HepG2 (cell line): ENCODE measurements around the gene GRM2. TPM values are rescaled to one million over a fixed set of nuclear protein-coding genes. Genes with fewer than 3 reads are reported as not detected.

ENCODE experiments used
- ATAC-seq: fragments of 200-7000 bp; cut with Tn5 transposase; 3 replicates; pipeline ENCODE4 v1.9.1; 2020; ENCODE audit warnings: mild to moderate bottlenecking, moderate library complexity
- BruUV-seq: library from RNA; stranded (reverse); fragments of 400-500 nt; replicated peaks from 2 replicates; lab custom pipeline; 2021; lab: Mats Ljungman, UMichigan
- CTCF ChIA-PET: fragments of 300-600 bp; formaldehyde crosslinking; extraction: SDS; loops from one replicate; lab custom pipeline; 2021; ENCODE audit warnings: low total read pairs, inconsistent platforms, low intra/inter-chr PET ratio; lab: Yijun Ruan, JAX
- POLR2A ChIA-PET: fragments of 350-600 bp; sonication (Branson Sonifier 250); formaldehyde crosslinking; loops from one replicate; lab custom pipeline; 2020; ENCODE audit warnings: antibody characterized with exemption, inconsistent platforms; lab: Yijun Ruan, JAX
- DNase-seq: peaks from one replicate; pipeline ENCODE4 v3.0.0-alpha.2; 2015; ENCODE audit warnings: low spot score
- FAIRE-seq: peaks from 3 replicates; lab custom pipeline; 2011; peaks lifted over from hg19 to GRCh38; lab: Jason Lieb, UNC
- H2AFZ ChIP-seq: one replicate; pipeline ENCODE4 v1.6.1; 2011; ENCODE audit warnings: low read length, inconsistent platforms
- H3K27ac ChIP-seq: fragments of 300-600 bp; 3 replicates; pipeline ENCODE4 v1.8.0; 2011; ENCODE audit warnings: mixed run types, mild to moderate bottlenecking, mixed read lengths, low read length, inconsistent platforms; ENCODE audit not compliant: insufficient read depth; ENCODE audit errors: extremely low read length
- H3K27me3 ChIP-seq, 2 experiments: fragments of 200-600 bp in 1 of 2; 2 replicates in 1 of 2; 3 replicates in 1 of 2; pipeline versions ENCODE4 v1.6.0 to v1.8.0; 2011; ENCODE audit warnings: low read length in 2 of 2, mild to moderate bottlenecking in 2 of 2, moderate library complexity in 2 of 2, inconsistent platforms in 1 of 2; ENCODE audit not compliant: insufficient read depth in 2 of 2, control insufficient read depth in 1 of 2
- H3K36me3 ChIP-seq, 2 experiments: fragments of 200-600 bp in 1 of 2; replicated peaks in 1 of 2; 2 replicates in 1 of 2; 3 replicates in 1 of 2; pipeline versions ENCODE4 v1.5.1 to v1.8.0; 2011; ENCODE audit warnings: low read length in 2 of 2, inconsistent platforms in 1 of 2; ENCODE audit not compliant: insufficient read depth in 2 of 2, control insufficient read depth in 1 of 2
- H3K4me1 ChIP-seq: 2 replicates; pipeline ENCODE4 v1.5.1; 2012; ENCODE audit warnings: low read length, inconsistent platforms; ENCODE audit not compliant: insufficient read depth
- H3K4me2 ChIP-seq: 2 replicates; pipeline ENCODE4 v1.6.0; 2011; ENCODE audit warnings: low read depth, low read length, inconsistent platforms
- H3K4me3 ChIP-seq, 3 experiments: fragments of 200-600 bp in 1 of 3; sonication (generic), shearing (Covaris generic) in 1 of 3; replicated peaks in 1 of 3; 2 replicates each; pipeline ENCODE4 v1.5.1; 2011 to 2016; ENCODE audit warnings: low read length in 3 of 3, inconsistent platforms in 2 of 3, low read depth in 2 of 3, mild to moderate bottlenecking in 2 of 3, control low read depth in 1 of 3, mixed read lengths in 1 of 3; ENCODE audit not compliant: insufficient read depth in 1 of 3
- H3K79me2 ChIP-seq: one replicate; pipeline ENCODE4 v1.6.1; 2011; ENCODE audit warnings: low read length, inconsistent platforms; ENCODE audit not compliant: insufficient read depth
- H3K9ac ChIP-seq: 2 replicates; pipeline ENCODE4 v1.6.0; 2011; ENCODE audit warnings: mild to moderate bottlenecking, low read depth, low read length, inconsistent platforms; ENCODE audit not compliant: insufficient read depth
- H3K9me3 ChIP-seq: 2 replicates; pipeline ENCODE4 v1.5.1; 2012; ENCODE audit warnings: mild to moderate bottlenecking, low read length
- H4K20me1 ChIP-seq: 2 replicates; pipeline ENCODE4 v1.6.0; 2011; ENCODE audit warnings: inconsistent platforms, mild to moderate bottlenecking, low read length, moderate library complexity; ENCODE audit not compliant: insufficient read depth
- HNRNPK ChIP-seq: fragments of 200-400 bp; formaldehyde crosslinking; IDR thresholded peaks from 2 replicates; pipeline ENCODE4 v1.6.1; 2018; ENCODE audit warnings: low read length, low read depth, moderate library complexity, mild to moderate bottlenecking; ENCODE audit not compliant: poor library complexity, severe bottlenecking
- JDP2 ChIP-seq: sonication (generic); formaldehyde crosslinking; IDR thresholded peaks from 2 replicates; pipeline ENCODE4 v1.8.1; 2022; ENCODE audit warnings: missing genetic modification reagents, borderline replicate concordance
- RARA ChIP-seq: IDR thresholded peaks from 2 replicates; pipeline ENCODE4 v1.6.1; 2016; ENCODE audit warnings: missing genetic modification reagents, missing compliant biosample characterization
- SIX1 ChIP-seq: sonication (generic); formaldehyde crosslinking; IDR thresholded peaks from 2 replicates; pipeline ENCODE4 v1.4.0; 2020; ENCODE audit warnings: missing genetic modification reagents, borderline replicate concordance
- SP5 ChIP-seq: IDR thresholded peaks from 2 replicates; pipeline ENCODE4 v1.6.1; 2016; ENCODE audit warnings: low read depth, borderline replicate concordance
- TARDBP ChIP-seq: sonication (generic); formaldehyde crosslinking; IDR thresholded peaks from 2 replicates; pipeline ENCODE4 v1.8.0; 2022; ENCODE audit warnings: mild to moderate bottlenecking, missing genetic modification reagents
- WIZ ChIP-seq: sonication (generic); formaldehyde crosslinking; IDR thresholded peaks from 2 replicates; pipeline ENCODE4 v1.5.1; 2020; ENCODE audit warnings: mild to moderate bottlenecking, missing genetic modification reagents
- ZEB1 ChIP-seq: IDR thresholded peaks from 2 replicates; pipeline ENCODE4 v1.6.1; 2012; ENCODE audit warnings: mild to moderate bottlenecking, low read depth, inconsistent platforms; ENCODE audit not compliant: insufficient replicate concordance
- ZNF232 ChIP-seq: sonication (generic); formaldehyde crosslinking; IDR thresholded peaks from 2 replicates; pipeline ENCODE4 v1.4.0; 2020; ENCODE audit warnings: missing genetic modification reagents, borderline replicate concordance
- ZNF629 ChIP-seq: sonication (generic); formaldehyde crosslinking; conservative IDR thresholded peaks from 2 replicates; pipeline ENCODE4 v1.5.0; 2020; ENCODE audit warnings: missing genetic modification reagents
- ZNF839 ChIP-seq: sonication (generic); formaldehyde crosslinking; IDR thresholded peaks from 2 replicates; pipeline ENCODE4 v1.4.0; 2020; ENCODE audit warnings: missing genetic modification reagents, mild to moderate bottlenecking, borderline replicate concordance
- WGBS: methylation state at CpG from one replicate; pipeline ENCODE4 v1.1.6; 2017; ENCODE audit warnings: low lambda C conversion rate; 5-methylcytosine and 5-hydroxymethylcytosine counted together
- in situ Hi-C: cut with HindIII; loops from 2 replicates; pipeline ENCODE4 v1.10.0; 2017; ENCODE audit warnings: low pct_unique_long_range_greater_than_20kb; ENCODE audit not compliant: extremely low pct_ligation_motif_present
- intact Hi-C: fragments of 100-400 bp; cut with micrococcal nuclease; formaldehyde crosslinking; loops from one replicate; pipeline ENCODE4 v1.10.0; 2022; ENCODE audit not compliant: unreplicated experiment
- polyA plus RNA-seq, 8 experiments: library from polyadenylated mRNA; depleted of rRNA in 3 of 8; stranded (reverse) in 7 of 8; unstranded in 1 of 8; fragments of >200 nt; fragmentation: Illumina TruSeq in 4 of 8; extraction: Trizol in 4 of 8; gene quantifications; 2 replicates each; pipeline versions ENCODE4 v1.2.1 to v1.2.3, GENCODE V29; 2011 to 2016; ENCODE audit warnings: low read depth in 4 of 8, missing spikeins in 1 of 8, mixed read lengths in 1 of 8; ENCODE audit not compliant: insufficient read depth in 1 of 8
- total RNA-seq, 5 experiments: library from RNA; depleted of rRNA; stranded (reverse); fragments of >200 nt; fragmentation: Illumina TruSeq; extraction: Trizol; gene quantifications; 2 replicates each; pipeline ENCODE4 v1.2.3, GENCODE V29; 2016; ENCODE audit warnings: low read depth in 1 of 5
- TF ChIP-seq, protein P1 (sequence below), 2 experiments: sonication (generic) in 1 of 2; formaldehyde crosslinking in 1 of 2; IDR thresholded peaks; 2 replicates each; pipeline versions ENCODE4 v1.4.0 to v1.6.1; 2016 to 2020; ENCODE audit warnings: borderline replicate concordance in 1 of 2, low read depth in 1 of 2, mild to moderate bottlenecking in 1 of 2, missing genetic modification reagents in 1 of 2

GRM2 gene
- total and polyA plus RNA-seq, 2 of the 13 experiments (the other 11 are each of a cell fraction or from before 2014, with no cell fraction given), result 0.04 to 0.07 TPM

- POLR2A ChIA-PET, result no interaction called here
- H3K4me3 ChIP-seq, result no peak overlapping the region
- no peak overlapping the region for H3K9ac ChIP-seq
- H3K27ac ChIP-seq, result no peak overlapping the region
- intact Hi-C loops, result no loop called here
- H3K27me3 ChIP-seq, result peaks cover 0 to 8% of the 10 kb centered on the region in 2 experiments; a peak in 1 of 5 replicates
- CTCF ChIA-PET, result no interaction called here
- no TSS peak for BruUV-seq
- WGBS, result 30% methylated on average over 2 of the region's 2 CpGs
- H3K9me3 ChIP-seq, result no peaks in the 10 kb centered on the region
- in situ Hi-C loops, result no loop called here
- no peak overlapping the region for H3K4me2 ChIP-seq
- TF ChIP-seq JDP2 (CRISPR knock-in tag) (no peak), ZEB1 (no peak), ZNF629 (CRISPR knock-in tag) (no peak), HNRNPK (no peak), RARA (CRISPR knock-in tag) (no peak), TARDBP (CRISPR knock-in tag) (no peak), SP5 (no peak)
- H2AFZ ChIP-seq, result no peak overlapping the region
- H3K36me3 ChIP-seq, result no peaks in the 10 kb centered on the region
- ATAC-seq, result no peak
- DNase-seq, result no peak
- H3K79me2 ChIP-seq, result no peaks in the 10 kb centered on the region
- no peak for FAIRE-seq
- no peaks in the 10 kb centered on the region for H4K20me1 ChIP-seq
- H3K4me1 ChIP-seq, result peaks cover 15% of the 10 kb centered on the region
Observed at GRCh38 chr3:51735950-51736349, 29.1 kb downstream of the GRM2 start.

DNA sequence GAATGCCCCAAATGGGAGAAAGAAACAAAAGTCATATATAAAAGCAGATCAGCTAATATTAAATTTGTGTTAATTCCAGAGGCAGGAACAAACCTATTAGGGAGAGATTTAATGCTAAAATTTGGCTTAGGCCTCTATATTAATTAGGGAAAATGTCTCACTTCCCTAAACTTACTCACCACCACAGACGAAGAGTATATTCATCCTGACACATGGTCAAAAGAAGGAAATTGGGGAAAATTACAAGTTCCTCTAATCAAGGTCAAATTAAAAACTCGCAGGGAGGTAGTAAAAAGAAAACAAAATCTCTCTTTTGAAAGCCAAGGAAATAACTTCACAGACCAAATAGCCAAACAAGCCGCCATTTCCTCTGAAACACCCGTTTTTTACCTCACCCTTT, 32.2 kb downstream of the GRM2 start:
- Histone ChIP-seq H3K27me3 (peaks cover 0 to 8% of the 10 kb centered on the region in 2 experiments; a peak in 1 of 5 replicates), H3K36me3 (no peaks in the 10 kb centered on the region), H3K4me2 (no peak overlapping the region), H3K4me3 (no peak overlapping the region), H4K20me1 (no peaks in the 10 kb centered on the region), H2AFZ (no peak overlapping the region), H3K9me3 (no peaks in the 10 kb centered on the region), H3K79me2 (no peaks in the 10 kb centered on the region), H3K9ac (no peak overlapping the region), H3K4me1 (peaks cover 13% of the 10 kb centered on the region), H3K27ac (no peak overlapping the region)
- DNase-seq (no peak), ATAC-seq (no peak), FAIRE-seq (no peak)
- no TSS peak for BruUV-seq
- CTCF ChIA-PET, result no interaction called here
- intact Hi-C loops, result no loop called here
- in situ Hi-C loops, result no loop called here
- WGBS, result 2% methylated on average over 4 of the region's 4 CpGs
- POLR2A ChIA-PET, result no interaction called here
- TF ChIP-seq ZNF232 (CRISPR knock-in tag) (no peak), WIZ (CRISPR knock-in tag) (no peak), ZNF839 (CRISPR knock-in tag) (no peak), SIX1 (CRISPR knock-in tag) (no peak)
- TF ChIP-seq, protein P1, sequence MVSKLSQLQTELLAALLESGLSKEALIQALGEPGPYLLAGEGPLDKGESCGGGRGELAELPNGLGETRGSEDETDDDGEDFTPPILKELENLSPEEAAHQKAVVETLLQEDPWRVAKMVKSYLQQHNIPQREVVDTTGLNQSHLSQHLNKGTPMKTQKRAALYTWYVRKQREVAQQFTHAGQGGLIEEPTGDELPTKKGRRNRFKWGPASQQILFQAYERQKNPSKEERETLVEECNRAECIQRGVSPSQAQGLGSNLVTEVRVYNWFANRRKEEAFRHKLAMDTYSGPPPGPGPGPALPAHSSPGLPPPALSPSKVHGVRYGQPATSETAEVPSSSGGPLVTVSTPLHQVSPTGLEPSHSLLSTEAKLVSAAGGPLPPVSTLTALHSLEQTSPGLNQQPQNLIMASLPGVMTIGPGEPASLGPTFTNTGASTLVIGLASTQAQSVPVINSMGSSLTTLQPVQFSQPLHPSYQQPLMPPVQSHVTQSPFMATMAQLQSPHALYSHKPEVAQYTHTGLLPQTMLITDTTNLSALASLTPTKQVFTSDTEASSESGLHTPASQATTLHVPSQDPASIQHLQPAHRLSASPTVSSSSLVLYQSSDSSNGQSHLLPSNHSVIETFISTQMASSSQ (IDR thresholded peaks at IDR 0.05; ENCODE audit: low read depth), result no peak
- TF ChIP-seq, protein P1 (CRISPR knock-in tag; IDR thresholded peaks at IDR 0.05; ENCODE audit: borderline replicate concordance), result no peak
